Kidney capillary endothelial cell (primary cell): ENCODE data around the gene KDM6B.

Experiments used
- DNase-seq: peaks from one replicate; pipeline ENCODE4 v3.0.0-alpha.2; 2018; ENCODE audit warnings: low spot score

Gene KDM6B

GRCh38 chr17:7840441-7840840 lies 6.4 kb downstream of the KDM6B start:
- no peak for DNase-seq

DNA sequence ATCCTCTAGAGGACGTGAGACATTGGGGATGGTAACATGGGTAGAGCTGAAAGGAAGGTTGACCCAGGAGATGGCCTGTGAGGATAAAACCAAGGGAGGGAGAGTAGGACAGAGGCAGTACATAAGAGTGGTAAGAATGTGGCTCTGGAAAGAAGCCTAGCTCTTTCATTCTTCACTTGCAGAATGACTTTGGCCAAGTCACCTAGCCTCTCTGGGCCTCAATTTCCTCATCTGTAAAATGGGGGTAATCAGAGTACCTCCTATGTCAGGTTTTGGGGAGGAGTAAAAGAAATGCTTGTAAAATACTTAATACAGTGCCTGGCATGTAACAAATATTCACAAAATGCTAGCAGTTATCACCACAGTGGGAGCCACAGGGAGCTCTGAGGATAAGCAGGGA lies 6.9 kb downstream of the KDM6B start:
- DNase-seq = no peak

GRCh38 chr17:7841396-7841914 lies 7.4 kb downstream of the KDM6B start:
- DNase-seq = peak; percentile 93

- DNase-seq = peak; percentile 82
Observed at GRCh38 chr17:7841915-7842379, 7.9 kb downstream of the KDM6B start.

DNA sequence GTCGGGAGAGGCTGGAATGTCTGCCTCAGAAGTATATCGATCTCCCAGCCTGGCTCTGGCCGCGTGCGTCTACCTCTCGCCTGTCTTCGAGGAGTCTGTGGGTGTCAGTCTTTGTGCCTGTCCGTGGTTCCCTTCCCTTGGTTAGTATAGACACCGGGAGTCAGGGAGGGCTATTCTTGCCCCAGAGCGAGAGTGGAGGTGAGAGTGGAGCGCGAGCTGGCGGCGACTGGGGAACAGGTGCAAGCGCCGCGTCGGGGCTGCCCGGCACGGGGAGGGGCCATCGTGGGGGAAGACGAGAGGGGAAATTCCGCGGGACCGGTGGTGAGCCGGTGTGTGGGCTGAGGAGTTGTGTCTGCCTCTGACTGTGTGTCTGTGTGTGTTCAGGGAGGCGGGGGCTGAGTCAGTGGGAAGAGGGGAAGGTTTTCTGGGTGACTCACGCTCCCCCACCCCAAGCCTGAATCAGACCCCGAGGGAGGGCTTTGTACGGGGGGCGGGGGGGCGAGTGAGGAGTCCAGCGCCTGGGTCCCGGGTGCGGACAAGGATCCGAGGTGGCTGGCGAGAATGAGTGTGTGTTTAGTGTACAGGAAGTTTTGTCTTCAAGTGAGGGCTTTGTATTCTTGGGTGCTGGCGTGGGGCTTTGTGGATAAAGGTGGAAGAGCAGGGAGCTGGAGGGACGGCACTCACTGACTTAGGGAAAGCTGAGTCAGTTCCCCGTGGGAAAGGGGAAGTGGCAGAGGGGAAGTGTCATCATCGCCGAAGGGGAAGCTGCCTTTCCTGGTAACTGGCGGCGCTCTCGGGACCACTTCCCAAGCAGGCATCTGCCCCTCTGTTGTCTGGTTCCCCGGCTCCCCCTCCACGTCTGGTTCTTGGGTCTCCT lies 8.6 kb downstream of the KDM6B start:
- peak; percentile 99 for DNase-seq

DNA sequence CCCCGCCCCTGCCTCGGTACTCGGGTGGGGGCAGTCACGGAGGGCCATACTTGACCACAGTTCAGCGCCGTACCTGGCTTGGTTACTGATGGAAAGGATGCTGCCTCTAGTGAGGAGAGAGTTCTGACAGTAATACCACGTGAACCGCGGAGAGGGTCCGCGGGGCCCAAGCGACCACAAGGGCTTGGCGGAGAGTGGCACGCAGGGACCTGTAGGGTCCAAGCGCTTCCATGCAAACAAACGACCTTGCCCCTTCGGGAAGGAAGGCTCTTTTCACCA lies 9.2 kb downstream of the KDM6B start:
- no peak for DNase-seq

GRCh38 chr17:7843536-7844291 lies 9.7 kb downstream of the KDM6B start:
- peak; percentile 77 for DNase-seq

GRCh38 chr17:7844292-7845154 lies 10.5 kb downstream of the KDM6B start:
- peak; percentile 96 for DNase-seq

DNA sequence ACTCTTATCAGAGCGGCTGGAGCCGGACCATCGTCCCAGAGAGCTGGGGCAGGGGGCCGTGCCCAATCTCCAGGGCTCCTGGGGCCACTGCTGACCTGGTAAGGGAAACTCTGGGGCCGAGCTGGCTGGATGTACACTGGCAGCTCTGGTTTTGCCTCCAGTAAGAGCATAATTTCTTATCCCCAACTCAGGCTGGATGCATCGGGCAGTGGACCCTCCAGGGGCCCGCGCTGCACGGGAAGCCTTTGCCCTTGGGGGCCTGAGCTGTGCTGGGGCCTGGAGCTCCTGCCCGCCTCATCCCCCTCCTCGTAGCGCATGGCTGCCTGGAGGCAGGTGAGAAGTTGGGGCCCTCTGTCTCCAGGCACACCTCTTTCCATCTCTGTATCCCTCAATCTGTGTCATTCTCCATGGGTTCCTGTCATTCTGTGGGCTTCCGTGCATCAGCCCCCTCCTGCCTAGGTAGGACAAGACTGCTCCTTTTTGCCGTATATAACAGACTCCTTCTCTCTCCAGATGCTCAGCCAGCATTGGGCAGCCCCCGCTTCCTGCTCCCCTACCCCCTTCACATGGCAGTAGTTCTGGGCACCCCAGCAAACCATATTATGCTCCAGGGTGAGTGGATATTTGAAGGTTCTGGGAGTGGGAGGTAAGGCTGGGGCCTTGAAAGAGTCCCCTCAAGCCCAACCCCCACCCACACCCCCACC lies 11.5 kb downstream of the KDM6B start:
- no peak for DNase-seq

DNA sequence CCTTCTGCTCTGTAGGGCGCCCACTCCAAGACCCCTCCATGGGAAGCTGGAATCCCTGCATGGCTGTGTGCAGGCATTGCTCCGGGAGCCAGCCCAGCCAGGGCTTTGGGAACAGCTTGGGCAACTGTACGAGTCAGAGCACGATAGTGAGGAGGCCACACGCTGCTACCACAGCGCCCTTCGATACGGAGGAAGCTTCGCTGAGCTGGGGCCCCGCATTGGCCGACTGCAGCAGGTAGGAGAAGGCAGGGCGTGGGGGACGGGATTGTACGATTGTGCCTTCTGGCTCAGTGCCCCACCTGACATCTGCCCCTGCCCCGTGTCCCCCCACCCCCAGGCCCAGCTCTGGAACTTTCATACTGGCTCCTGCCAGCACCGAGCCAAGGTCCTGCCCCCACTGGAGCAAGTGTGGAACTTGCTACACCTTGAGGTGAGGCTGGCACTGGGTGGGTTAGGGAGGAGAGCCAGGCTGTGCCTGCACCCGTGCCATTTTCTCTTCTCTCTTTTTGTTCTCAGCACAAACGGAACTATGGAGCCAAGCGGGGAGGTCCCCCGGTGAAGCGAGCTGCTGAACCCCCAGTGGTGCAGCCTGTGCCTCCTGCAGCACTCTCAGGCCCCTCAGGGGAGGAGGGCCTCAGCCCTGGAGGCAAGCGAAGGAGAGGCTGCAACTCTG lies 12.2 kb downstream of the KDM6B start:
- no peak for DNase-seq

DNA sequence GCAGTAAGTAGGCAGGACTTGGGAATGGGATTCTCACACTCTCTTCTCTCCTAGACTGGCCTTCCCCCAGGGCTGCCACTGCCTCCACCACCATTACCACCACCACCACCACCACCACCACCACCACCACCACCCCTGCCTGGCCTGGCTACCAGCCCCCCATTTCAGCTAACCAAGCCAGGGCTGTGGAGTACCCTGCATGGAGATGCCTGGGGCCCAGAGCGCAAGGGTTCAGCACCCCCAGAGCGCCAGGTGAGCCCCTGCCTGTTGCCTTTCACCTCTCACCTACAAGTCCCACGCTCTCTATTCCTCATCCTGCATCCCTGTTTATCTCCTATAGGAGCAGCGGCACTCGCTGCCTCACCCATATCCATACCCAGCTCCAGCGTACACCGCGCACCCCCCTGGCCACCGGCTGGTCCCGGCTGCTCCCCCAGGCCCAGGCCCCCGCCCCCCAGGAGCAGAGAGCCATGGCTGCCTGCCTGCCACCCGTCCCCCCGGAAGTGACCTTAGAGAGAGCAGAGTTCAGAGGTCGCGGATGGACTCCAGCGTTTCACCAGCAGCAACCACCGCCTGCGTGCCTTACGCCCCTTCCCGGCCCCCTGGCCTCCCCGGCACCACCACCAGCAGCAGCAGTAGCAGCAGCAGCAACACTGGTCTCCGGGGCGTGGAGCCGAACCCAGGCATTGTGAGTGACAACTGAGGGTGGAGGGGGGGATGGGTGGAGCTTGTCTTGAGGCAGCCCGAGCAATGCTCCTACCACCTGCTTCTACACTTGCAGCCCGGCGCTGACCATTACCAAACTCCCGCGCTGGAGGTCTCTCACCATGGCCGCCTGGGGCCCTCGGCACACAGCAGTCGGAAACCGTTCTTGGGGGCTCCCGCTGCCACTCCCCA lies 13.0 kb downstream of the KDM6B start:
- no peak for DNase-seq

DNA sequence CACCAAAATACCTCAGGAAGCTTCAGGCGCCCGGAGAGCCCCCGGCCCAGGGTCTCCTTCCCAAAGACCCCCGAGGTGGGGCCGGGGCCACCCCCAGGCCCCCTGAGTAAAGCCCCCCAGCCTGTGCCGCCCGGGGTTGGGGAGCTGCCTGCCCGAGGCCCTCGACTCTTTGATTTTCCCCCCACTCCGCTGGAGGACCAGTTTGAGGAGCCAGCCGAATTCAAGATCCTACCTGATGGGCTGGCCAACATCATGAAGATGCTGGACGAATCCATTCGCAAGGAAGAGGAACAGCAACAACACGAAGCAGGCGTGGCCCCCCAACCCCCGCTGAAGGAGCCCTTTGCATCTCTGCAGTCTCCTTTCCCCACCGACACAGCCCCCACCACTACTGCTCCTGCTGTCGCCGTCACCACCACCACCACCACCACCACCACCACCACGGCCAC lies 14.1 kb downstream of the KDM6B start:
- DNase-seq = no peak

DNA sequence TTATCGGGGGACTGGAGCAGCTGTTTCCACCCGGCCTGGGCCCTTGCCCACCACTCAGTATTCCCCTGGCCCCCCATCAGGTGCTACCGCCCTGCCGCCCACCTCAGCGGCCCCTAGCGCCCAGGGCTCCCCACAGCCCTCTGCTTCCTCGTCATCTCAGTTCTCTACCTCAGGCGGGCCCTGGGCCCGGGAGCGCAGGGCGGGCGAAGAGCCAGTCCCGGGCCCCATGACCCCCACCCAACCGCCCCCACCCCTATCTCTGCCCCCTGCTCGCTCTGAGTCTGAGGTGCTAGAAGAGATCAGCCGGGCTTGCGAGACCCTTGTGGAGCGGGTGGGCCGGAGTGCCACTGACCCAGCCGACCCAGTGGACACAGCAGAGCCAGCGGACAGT lies 14.7 kb downstream of the KDM6B start:
- no peak for DNase-seq

GRCh38 chr17:7849130-7849750 lies 15.2 kb downstream of the KDM6B start:
- no peak for DNase-seq

- no peak for DNase-seq
Observed at GRCh38 chr17:7849751-7850504, 15.9 kb downstream of the KDM6B start.

- no peak for DNase-seq
Observed at GRCh38 chr17:7850701-7851437, 16.9 kb downstream of the KDM6B start.

DNA sequence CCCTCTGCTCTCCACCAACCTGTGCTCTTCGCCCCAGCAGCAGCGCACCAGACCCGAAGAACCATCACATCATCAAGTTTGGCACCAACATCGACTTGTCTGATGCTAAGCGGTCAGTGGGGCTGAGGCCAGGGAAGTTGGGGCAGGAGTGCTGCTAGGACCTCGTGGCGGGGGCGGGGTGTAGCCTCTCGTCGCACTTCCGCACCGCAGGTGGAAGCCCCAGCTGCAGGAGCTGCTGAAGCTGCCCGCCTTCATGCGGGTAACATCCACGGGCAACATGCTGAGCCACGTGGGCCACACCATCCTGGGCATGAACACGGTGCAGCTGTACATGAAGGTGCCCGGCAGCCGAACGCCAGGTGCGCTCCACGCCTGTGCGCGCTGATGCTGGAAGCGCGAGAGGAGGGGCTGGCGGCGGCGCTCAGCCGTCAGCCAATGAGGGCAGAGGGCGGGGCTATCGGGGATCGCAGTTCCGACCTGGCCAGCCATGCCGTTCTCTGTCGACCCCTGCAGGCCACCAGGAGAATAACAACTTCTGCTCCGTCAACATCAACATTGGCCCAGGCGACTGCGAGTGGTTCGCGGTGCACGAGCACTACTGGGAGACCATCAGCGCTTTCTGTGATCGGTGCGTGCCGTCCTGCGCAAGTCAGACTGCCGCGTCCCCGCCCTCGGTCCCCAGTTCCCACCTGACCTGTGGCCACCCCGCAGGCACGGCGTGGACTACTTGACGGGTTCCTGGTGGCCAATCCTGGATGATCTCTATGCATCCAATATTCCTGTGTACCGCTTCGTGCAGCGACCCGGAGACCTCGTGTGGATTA lies 17.6 kb downstream of the KDM6B start:
- peak; percentile 85 for DNase-seq
